ENCODE measurements around the gene ATOH7. TPM values are rescaled to one million over a fixed set of nuclear protein-coding genes. Genes with fewer than 3 reads are reported as not detected.
"Not testable (repeated sequence)": the region's sequence is repeated elsewhere in the genome, so short reads cannot be mapped to it uniquely, and the experiment has no call there.

Gene ATOH7
- total RNA-seq (2014; rRNA removed), result 1.1 TPM in 1 of 2 replicates, not detected in the other
- Bru-seq, nascent RNA, result percentile 37 among the genes with signal in this experiment
- percentile 31 among the genes with signal in this experiment for BruChase-seq, experiment 1, labeled RNA remaining after a 6-hour chase
- BruChase-seq, experiment 2, labeled RNA remaining after a 2-hour chase, result percentile 37 among the genes with signal in this experiment
- long read RNA-seq, result 0 reads

DNA sequence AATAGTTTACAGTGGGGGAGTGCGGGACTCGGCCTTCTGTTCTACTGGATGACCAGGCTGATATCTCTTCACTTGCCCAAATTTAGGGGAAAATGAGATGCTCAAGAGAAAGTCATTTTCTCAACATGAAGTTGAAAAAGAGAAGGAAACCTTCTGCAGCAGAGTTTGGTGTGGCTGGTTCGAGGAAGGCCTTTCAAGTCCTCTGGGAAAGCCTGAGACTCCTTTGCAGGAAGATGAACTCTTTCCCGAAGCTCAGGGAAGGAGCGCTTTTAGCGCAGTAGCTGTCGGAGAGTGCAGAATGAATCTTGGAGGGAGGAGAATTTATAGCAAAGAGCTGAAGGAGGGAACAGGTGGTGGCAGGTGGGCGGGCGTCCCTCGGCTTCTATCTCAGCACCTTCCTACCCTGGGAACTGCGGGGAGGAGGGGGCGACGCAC, at the start of gene ATOH7:
Gene ATOH7 (minus strand): TSS at position 297 of the 435 bp plus-strand sequence. CDS start 436 bp downstream, outside the sequence.
- Histone ChIP-seq H3K9me3 (ENCODE audit: low read length) (no peaks in the 10 kb centered on the region), H3K4me3 (ENCODE audit: low read length) (peak within 1 kb of the TSS; percentile 75), H3F3A (ENCODE audit: low read length, unreplicated experiment) (no peaks in the 10 kb centered on the region), H4K20me1 (ENCODE audit: low read length) (no peaks in the 10 kb centered on the region), H3K4me1 (ENCODE audit: insufficient read depth, low read length) (peaks cover 19% of the 10 kb centered on the region), H2AFZ (ENCODE audit: low read length) (peak within 1 kb of the TSS; percentile 99), H3K9ac (ENCODE audit: low read length) (peak within 1 kb of the TSS; percentile 72), H3K9me2 (replicated peaks; ENCODE audit: low read length) (no peaks in the 10 kb centered on the region), H3K79me2 (ENCODE audit: low read length) (no peaks in the 10 kb centered on the region), H3K27ac (ENCODE audit: low read length) (no peak within 1 kb of the TSS), H3K36me3 (ENCODE audit: low read depth, low read length) (no peaks in the 10 kb centered on the region), H3K27me3 (ENCODE audit: low read length) (no peaks in the 10 kb centered on the region), H3K4me2 (ENCODE audit: low read length) (peak within 1 kb of the TSS; percentile 94)
- ChIA-PET CTCF (no interaction called here), POLR2A (ENCODE audit: unreplicated experiment) (no interaction called here)
- TF ChIP-seq EZH2phosphoT487 (IDR thresholded peaks at IDR 0.05; ENCODE audit: borderline replicate concordance, low read length) (no peak), CTCF (conservative IDR thresholded peaks at IDR 0.05; ENCODE audit: low read depth, low read length) (no peak), EZH2 (IDR thresholded peaks at IDR 0.05; ENCODE audit: low read length, unreplicated experiment) (no peak)
- DNase-seq, result no peak
- intact Hi-C loops (cut with micrococcal nuclease), result no loop called here
- no TSS peak for BruUV-seq (replicated peaks)
- no peak for ATAC-seq

GRCh38 chr10:68280758-68281157, 48.8 kb upstream of the ATOH7 start:
- Histone ChIP-seq H3F3A (ENCODE audit: low read length, unreplicated experiment) (no peaks in the 10 kb centered on the region), H3K79me2 (ENCODE audit: low read length) (no peaks in the 10 kb centered on the region), H4K20me1 (ENCODE audit: low read length) (no peaks in the 10 kb centered on the region), H3K4me2 (ENCODE audit: low read length) (no peak overlapping the region), H3K9me2 (replicated peaks; ENCODE audit: low read length) (no peaks in the 10 kb centered on the region), H2AFZ (ENCODE audit: low read length) (no peak overlapping the region), H3K4me3 (ENCODE audit: low read length) (no peak overlapping the region), H3K36me3 (ENCODE audit: low read depth, low read length) (no peaks in the 10 kb centered on the region), H3K4me1 (ENCODE audit: insufficient read depth, low read length) (no peaks in the 10 kb centered on the region), H3K27ac (ENCODE audit: low read length) (no peak overlapping the region), H3K27me3 (ENCODE audit: low read length) (no peaks in the 10 kb centered on the region), H3K9me3 (ENCODE audit: low read length) (peaks cover 3% of the 10 kb centered on the region; the same call in 1 of the 2 replicates), H3K9ac (ENCODE audit: low read length) (no peak overlapping the region)
- intact Hi-C loops (cut with micrococcal nuclease), result no loop called here
- POLR2A ChIA-PET (ENCODE audit: unreplicated experiment), result no interaction called here
- no peak for TF ChIP-seq EZH2 (IDR thresholded peaks at IDR 0.05; ENCODE audit: low read length, unreplicated experiment)
- TF ChIP-seq CTCF (conservative IDR thresholded peaks at IDR 0.05; ENCODE audit: low read depth, low read length), result no peak
- no peak for TF ChIP-seq EZH2phosphoT487 (IDR thresholded peaks at IDR 0.05; ENCODE audit: borderline replicate concordance, low read length)
- DNase-seq, result no peak
- ATAC-seq, result no peak
- no TSS peak for BruUV-seq (replicated peaks)
- CTCF ChIA-PET, result no interaction called here

DNA sequence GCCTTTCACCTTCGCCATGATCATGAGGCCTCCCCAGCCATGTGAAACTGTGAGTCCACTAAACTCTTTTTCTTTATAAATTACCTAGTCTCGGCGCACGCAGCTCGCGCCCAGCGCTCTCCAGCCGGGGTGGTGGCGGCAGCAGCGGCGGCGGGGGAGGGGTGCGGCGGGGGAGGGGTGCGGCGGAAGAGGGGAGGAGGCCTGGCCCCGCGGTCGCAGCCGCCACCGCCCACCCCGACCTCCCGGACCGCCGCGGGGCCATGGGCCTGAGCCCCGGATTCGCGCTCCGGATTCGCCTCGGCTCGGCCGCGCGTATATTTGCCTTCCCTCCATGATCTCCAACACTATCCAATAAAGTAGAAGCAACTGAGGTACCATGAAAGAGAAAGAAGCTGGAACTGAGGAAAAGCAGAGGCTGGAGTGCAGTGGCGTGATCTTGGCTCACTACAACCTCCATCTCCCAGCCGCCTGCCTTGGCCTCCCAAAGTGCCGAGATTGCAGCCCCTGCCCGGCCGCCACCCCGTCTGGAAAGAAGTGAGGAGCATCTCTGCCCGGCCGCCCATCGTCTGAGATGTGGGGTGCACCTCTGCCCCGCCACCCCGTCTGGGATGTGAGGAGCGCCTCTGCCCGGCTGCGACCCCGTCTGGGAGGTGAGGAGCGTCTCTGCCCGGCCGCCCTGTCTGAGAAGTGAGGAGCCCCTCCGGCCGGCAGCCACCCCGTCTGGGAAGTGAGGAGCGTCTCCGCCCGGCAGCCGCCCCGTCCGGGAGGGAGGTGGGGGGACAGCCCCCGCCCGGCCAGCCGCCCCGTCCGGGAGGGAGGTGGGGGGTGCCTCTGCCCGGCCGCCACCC, 47.2 kb upstream of the ATOH7 start:
- H2AFZ ChIP-seq (ENCODE audit: low read length); POLR2A ChIA-PET (ENCODE audit: unreplicated experiment); H3K4me1 ChIP-seq (ENCODE audit: insufficient read depth, low read length); ATAC-seq; DNase-seq; H3K9me2 ChIP-seq (replicated peaks; ENCODE audit: low read length); H3K36me3 ChIP-seq (ENCODE audit: low read depth, low read length); CTCF ChIA-PET; H4K20me1 ChIP-seq (ENCODE audit: low read length); H3K27ac ChIP-seq (ENCODE audit: low read length); H3K4me3 ChIP-seq (ENCODE audit: low read length); intact Hi-C loops (cut with micrococcal nuclease); H3K79me2 ChIP-seq (ENCODE audit: low read length); H3K9me3 ChIP-seq (ENCODE audit: low read length); H3K27me3 ChIP-seq (ENCODE audit: low read length); H3K9ac ChIP-seq (ENCODE audit: low read length); H3K4me2 ChIP-seq (ENCODE audit: low read length); BruUV-seq (replicated peaks); H3F3A ChIP-seq (ENCODE audit: low read length, unreplicated experiment): not testable (repeated sequence)

- H3F3A ChIP-seq (ENCODE audit: low read length, unreplicated experiment); H4K20me1 ChIP-seq (ENCODE audit: low read length); H3K9me2 ChIP-seq (replicated peaks; ENCODE audit: low read length); H3K9me3 ChIP-seq (ENCODE audit: low read length); DNase-seq; H3K9ac ChIP-seq (ENCODE audit: low read length); H3K4me2 ChIP-seq (ENCODE audit: low read length); intact Hi-C loops (cut with micrococcal nuclease); H3K36me3 ChIP-seq (ENCODE audit: low read depth, low read length); H2AFZ ChIP-seq (ENCODE audit: low read length); H3K4me3 ChIP-seq (ENCODE audit: low read length); CTCF ChIA-PET; H3K79me2 ChIP-seq (ENCODE audit: low read length); H3K4me1 ChIP-seq (ENCODE audit: insufficient read depth, low read length); H3K27ac ChIP-seq (ENCODE audit: low read length); BruUV-seq (replicated peaks); H3K27me3 ChIP-seq (ENCODE audit: low read length); ATAC-seq; POLR2A ChIA-PET (ENCODE audit: unreplicated experiment): not testable (repeated sequence)
Measured at GRCh38 chr10:68277814-68278213, 45.9 kb upstream of the ATOH7 start.

All from PC-3 (cell line).